ENCODE results near the gene BCAR3.
A peak's percentile ranks its signal among the peaks of the same experiment; 100 is the strongest.

Gene BCAR3

GRCh38 chr1:93638307-93638847, 43.3 kb downstream of the BCAR3 start:
- DNase-seq (ENCODE audit: low spot score): no peak

DNA sequence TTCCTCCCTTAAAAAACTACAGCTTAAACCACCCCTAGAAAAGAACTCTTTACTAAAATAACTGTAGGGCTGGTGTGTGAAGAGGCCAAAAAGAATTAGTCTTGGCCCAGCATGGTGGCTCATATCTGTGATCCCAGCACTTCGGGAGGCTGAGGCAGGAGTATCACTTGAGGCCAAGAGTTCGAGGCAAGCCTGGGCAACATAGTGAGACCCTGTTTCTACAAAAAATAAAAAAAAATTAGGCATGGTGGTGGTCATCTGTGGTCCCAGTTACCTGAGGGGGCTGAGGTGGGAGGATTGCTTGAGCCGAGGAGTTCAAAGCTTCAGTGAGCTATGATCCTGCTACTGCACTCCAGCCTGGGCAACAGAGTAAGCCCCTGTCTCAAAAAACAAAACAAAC, 44.9 kb downstream of the BCAR3 start:
- no peak for DNase-seq (ENCODE audit: low spot score)

GRCh38 chr1:93635614-93636543, 45.8 kb downstream of the BCAR3 start:
- DNase-seq (ENCODE audit: low spot score): no peak

DNA sequence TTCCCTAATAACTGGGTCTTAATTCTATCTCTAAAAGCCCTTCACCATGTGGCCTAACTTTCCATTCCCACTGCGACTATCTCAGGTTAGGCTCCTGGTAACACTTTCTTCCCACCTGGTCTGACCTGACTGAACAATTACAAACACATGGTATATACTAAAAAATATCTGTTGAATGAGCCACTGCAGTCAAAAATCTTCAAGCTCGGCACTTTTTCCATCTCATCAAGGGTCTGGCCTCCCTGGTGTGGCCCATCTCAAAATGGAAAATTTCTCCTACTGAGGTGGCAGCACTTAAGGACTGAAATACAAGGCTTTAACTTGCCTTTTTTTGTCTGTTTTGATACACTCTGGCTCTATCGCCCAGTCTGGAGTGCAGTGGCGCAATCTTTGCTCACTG, 48.3 kb downstream of the BCAR3 start:
- no peak for DNase-seq (ENCODE audit: low spot score)

- no peak for DNase-seq (ENCODE audit: low spot score)
Measured at GRCh38 chr1:93631626-93632365, 49.8 kb downstream of the BCAR3 start.

- no peak for DNase-seq (ENCODE audit: low spot score)
Measured at GRCh38 chr1:93630168-93630567, 51.5 kb downstream of the BCAR3 start.

DNA sequence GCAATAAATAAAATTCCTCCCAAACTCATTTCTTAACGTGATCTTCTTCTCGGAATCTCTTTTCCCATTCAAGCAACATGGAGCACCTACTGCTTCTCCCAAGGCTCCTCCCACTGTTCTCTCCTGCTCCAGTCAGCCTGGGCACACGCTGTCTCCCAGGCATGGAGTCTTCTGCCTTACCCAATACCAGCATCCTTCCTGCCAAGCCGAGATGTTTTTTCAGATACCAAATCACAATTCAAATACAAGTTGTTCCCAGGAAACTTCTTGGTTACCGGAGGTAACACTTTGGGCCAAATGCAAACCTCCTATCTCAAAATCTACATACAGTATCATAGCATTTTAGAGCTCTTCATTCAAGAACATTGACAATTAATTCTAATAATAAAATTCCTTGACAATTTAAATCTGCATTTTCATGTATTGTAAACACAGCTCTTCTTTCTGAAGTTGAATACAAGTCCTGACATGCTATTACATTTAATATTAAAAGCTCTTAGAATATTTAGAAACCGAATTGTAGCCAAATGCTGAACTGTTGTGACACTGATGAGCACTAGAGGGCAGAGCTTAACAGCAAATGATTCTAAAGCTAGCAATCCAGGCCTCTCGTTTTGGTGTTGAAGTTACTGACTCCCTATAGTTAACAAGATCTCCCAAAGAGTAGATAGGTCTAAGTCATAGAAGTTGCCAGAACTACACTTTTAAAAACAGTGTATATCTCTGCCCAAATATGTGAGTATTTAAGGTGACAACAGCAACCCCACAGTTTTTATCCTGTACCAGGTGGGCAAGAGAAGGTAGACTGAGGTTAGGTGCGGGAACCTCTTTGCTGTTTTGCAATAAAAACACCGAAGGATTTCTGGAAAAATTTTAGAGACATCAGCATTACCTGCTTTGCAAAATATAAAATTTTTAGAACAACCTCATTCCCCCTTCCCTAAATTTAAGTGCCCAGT, 52.3 kb downstream of the BCAR3 start:
- peak; percentile 83 for DNase-seq (ENCODE audit: low spot score)

GRCh38 chr1:93628681-93629080, 53.0 kb downstream of the BCAR3 start:
- no peak for DNase-seq (ENCODE audit: low spot score)

DNA sequence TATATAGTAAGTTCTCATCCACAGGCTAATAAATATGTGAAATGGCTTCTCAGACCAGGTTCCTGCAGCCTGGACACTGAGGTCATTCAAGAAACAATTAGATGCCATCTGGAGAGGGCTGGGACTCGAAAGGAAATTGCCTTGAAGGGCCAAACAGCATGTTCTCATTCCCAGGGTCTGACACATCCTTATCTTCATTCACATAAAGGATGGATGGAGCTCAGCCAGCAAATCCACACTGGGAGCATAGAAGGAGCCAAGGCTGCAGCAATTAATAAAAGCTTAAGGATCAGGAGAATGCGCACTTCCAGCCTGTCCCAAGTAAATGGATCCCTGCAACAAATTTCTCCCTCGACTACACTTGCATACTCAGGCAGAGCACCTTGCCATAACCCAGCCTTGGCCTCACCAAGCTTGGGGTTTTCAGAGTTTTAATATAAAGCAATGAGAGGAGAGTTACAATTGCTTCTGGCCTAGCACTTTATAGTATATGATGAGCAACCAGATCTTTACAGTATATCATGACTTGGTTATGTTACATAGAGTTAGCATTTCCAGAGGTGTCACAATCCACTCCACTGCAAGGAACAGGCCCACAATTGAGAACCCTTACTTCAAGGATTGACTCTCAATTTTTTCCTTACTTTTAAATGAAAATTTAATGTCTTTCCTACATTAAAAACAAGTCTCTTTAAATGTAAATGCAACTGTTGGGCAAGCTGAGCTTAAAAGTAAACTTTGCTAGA, 55.9 kb downstream of the BCAR3 start:
- no peak for DNase-seq (ENCODE audit: low spot score)

DNA sequence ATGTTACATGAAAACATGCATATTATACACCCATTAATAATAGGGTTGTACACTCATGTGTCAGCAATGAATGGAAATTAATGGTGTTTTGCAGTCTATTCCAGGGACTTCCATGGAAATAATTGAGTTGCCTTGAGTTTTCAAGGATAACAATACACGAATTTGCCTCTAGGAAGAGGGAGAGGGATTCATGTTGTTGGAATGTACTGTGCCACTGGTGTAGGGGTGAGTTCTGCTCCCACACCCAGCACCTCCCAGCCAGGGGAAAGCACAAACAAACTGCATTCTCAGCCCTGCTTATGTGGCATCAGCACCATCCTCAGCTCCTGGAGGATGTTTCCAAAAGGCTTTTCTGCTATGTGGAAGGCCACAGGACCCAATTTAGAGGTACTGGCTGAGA, 57.8 kb downstream of the BCAR3 start:
- DNase-seq (ENCODE audit: low spot score): peak; percentile 35

- DNase-seq (ENCODE audit: low spot score): no peak
Measured at GRCh38 chr1:93623436-93623835, 58.2 kb downstream of the BCAR3 start.

GRCh38 chr1:93621246-93621645, 60.4 kb downstream of the BCAR3 start:
- DNase-seq (ENCODE audit: low spot score): no peak

DNA sequence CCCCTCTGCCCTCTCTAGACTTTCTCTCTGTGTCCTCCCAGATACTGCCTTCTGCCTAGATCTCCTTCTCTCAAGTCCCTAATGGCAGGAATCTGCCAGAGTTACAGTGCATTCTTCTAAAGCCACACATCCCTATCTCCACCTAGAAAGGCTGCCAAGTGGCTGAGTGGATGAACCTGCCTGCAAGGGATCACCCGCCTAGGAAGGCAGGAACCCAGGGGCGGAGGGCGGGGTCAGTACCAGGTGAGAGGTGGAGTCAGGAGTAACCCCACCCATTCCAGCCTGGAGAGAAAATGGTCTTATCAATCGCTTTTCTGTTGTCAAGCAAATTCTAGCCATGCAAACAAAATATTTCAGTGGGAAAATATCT, 60.8 kb downstream of the BCAR3 start:
- peak; percentile 44 for DNase-seq (ENCODE audit: low spot score)

- DNase-seq (ENCODE audit: low spot score): no peak
Measured at GRCh38 chr1:93620172-93620840, 61.3 kb downstream of the BCAR3 start.

DNA sequence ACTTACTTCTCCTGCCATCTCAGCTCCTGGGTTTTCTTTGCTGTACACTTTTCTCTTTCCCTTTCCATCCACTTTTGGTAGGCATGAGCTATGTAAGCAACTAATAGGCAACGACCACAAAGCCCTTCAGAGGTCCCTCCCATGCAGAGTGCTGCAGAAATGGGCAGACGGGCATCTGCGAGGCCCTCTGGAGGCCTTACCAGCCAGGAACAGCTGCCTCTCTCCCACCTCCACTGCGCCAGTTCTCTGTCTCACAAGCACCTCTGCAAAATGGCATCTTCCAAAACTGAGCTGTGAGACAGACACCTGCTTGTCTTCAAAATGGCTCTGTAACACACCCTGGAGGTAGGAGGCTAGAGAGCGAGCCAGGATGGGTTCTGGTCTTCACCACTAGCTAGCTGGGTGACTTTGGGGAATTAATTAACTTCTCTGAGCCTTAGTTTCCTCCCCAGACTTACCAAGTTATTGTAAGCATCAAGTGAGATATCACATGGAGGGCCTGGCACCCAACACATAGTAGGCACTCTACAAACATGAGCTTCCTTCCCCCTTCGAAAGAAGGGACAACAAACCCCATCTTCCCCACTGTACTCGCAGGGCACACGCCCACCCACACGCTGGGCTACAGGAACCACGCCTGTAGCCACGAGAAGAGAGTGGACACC, 62.0 kb downstream of the BCAR3 start:
- DNase-seq (ENCODE audit: low spot score): peak; percentile 41

- peak; percentile 81 for DNase-seq (ENCODE audit: low spot score)
Measured at GRCh38 chr1:93617670-93618499, 63.8 kb downstream of the BCAR3 start.

GRCh38 chr1:93616996-93617669, 64.5 kb downstream of the BCAR3 start:
- peak; percentile 59 for DNase-seq (ENCODE audit: low spot score)

- DNase-seq (ENCODE audit: low spot score): peak; percentile 37
Measured at GRCh38 chr1:93616221-93616995, 65.2 kb downstream of the BCAR3 start.

All from SW480 (cell line).